Chondrocyte (in vitro differentiated cells): ENCODE data around the gene LMTK2. TPM values are rescaled to one million over a fixed set of nuclear protein-coding genes. Genes with fewer than 3 reads are reported as not detected.

Source experiments
- DNase-seq: peaks from one replicate; pipeline ENCODE4 v3.0.0; 2021; ENCODE audit warnings: mixed read lengths, low spot score
- H3K27ac Mint-ChIP-seq: one replicate; pipeline ENCODE4 v1.8.0; 2021; ENCODE audit warnings: mild to moderate bottlenecking, moderate library complexity, mixed read lengths; ENCODE audit not compliant: unreplicated experiment
- H3K27me3 Mint-ChIP-seq: 2 replicates; pipeline ENCODE4 v1.8.0; 2021; ENCODE audit warnings: low read depth, mixed read lengths
- H3K36me3 Mint-ChIP-seq: 2 replicates; pipeline ENCODE4 v1.8.0; 2021; ENCODE audit warnings: low read depth, mixed read lengths
- H3K4me1 Mint-ChIP-seq: 2 replicates; pipeline ENCODE4 v1.8.0; 2021; ENCODE audit warnings: low read depth, mild to moderate bottlenecking, mixed read lengths
- H3K4me3 Mint-ChIP-seq: one replicate; pipeline ENCODE4 v1.8.0; 2021; ENCODE audit warnings: mild to moderate bottlenecking, moderate library complexity, mixed read lengths; ENCODE audit not compliant: unreplicated experiment
- H3K9me3 Mint-ChIP-seq: 2 replicates; pipeline ENCODE4 v1.8.0; 2021; ENCODE audit warnings: low read depth, mixed read lengths
- total RNA-seq: library from RNA; stranded (reverse); gene quantifications from 3 replicates; pipeline ENCODE4 v1.2.1, GENCODE V29; 2021
- TF ChIP-seq, protein P1 (sequence below): fragments of 200-600 bp; sonication (generic); IDR thresholded peaks from 2 replicates; pipeline ENCODE4 v1.5.0; 2021; ENCODE audit warnings: antibody characterized with exemption, mild to moderate bottlenecking, moderate library complexity

LMTK2 gene
- total RNA-seq, 1 donor from 2014 or later: 15.0 TPM

DNA sequence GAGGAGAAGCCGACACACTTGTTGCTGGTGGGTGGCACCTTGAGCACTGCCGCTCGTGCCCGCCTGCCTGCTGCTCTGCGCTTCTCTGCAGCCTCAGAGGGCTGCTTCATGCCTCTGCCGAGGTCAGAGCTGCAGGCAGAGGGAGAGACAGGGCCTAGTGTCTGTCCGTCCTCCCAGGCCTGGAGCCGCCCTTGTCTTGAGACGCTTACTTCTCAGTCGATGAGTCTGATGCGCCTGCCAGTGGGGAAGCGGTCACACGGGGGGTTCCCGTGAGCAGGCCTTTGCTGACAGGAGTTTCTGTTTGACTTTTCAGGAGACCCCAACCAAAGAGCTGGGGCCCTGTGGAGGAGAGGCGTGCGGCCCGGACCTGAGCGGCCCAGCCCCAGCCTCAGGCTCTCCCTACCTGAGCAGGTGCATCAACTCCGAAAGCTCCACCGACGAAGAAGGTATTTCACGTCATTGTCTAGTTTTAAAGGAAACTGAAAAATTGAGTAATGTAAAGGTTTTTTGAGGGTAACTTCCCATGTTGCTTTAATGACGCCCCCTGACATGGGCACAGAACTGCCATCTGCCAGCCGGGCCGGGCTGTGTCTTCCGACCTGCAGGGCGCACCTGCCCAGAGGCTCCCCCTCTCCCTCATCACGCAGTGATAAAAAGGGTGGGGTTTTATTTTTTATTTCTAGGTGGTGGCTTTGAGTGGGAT is 96.8 kb downstream of the LMTK2 start:
- DNase-seq: no peak
- H3K4me1 Mint-ChIP-seq: peaks cover 9% of the 10 kb centered on the region
- H3K27me3 Mint-ChIP-seq: no peaks in the 10 kb centered on the region
- H3K27ac Mint-ChIP-seq: no peak overlapping the region
- peaks cover 13% of the 10 kb centered on the region for H3K36me3 Mint-ChIP-seq
- H3K9me3 Mint-ChIP-seq: peaks cover 5% of the 10 kb centered on the region
- no peak overlapping the region for H3K4me3 Mint-ChIP-seq
- TF ChIP-seq, protein P1, sequence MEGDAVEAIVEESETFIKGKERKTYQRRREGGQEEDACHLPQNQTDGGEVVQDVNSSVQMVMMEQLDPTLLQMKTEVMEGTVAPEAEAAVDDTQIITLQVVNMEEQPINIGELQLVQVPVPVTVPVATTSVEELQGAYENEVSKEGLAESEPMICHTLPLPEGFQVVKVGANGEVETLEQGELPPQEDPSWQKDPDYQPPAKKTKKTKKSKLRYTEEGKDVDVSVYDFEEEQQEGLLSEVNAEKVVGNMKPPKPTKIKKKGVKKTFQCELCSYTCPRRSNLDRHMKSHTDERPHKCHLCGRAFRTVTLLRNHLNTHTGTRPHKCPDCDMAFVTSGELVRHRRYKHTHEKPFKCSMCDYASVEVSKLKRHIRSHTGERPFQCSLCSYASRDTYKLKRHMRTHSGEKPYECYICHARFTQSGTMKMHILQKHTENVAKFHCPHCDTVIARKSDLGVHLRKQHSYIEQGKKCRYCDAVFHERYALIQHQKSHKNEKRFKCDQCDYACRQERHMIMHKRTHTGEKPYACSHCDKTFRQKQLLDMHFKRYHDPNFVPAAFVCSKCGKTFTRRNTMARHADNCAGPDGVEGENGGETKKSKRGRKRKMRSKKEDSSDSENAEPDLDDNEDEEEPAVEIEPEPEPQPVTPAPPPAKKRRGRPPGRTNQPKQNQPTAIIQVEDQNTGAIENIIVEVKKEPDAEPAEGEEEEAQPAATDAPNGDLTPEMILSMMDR: no peak

DNA sequence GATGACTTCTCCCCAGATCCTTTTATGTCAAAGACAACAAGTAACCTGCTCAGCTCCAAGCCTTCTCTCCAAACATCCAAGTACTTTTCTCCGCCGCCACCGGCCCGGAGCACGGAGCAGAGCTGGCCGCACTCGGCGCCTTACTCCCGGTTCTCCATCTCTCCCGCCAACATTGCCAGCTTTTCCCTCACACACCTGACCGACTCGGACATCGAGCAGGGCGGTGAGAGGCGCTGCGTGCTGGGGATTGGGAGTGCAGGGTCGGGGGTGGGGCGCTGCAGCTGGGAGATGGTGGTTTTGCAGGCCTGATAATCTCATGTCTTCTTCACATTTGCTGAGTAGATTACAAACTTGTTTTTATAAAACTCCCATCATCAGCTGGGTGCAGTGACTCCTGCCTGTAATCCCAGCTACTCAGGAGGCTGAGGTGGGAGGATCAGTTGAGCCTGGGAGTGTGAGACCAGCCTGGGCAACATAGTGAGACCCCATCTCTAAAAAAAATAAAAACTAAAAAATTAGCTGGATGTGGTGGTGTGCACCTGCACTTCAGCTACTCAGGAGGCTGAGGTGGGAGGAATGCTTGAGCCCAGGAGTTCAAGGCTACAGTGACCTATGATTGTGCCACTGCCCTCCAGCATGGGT is 97.4 kb downstream of the LMTK2 start:
- Mint-ChIP-seq H3K4me1 (peaks cover 6% of the 10 kb centered on the region), H3K9me3 (peaks cover 2% of the 10 kb centered on the region), H3K36me3 (peaks cover 13% of the 10 kb centered on the region), H3K4me3 (no peak overlapping the region), H3K27ac (no peak overlapping the region), H3K27me3 (no peaks in the 10 kb centered on the region)
- TF ChIP-seq, protein P1: no peak
- DNase-seq: no peak

GRCh38 chr7:98204670-98205069 is 98.0 kb downstream of the LMTK2 start:
- no peak overlapping the region for H3K4me3 Mint-ChIP-seq
- no peak overlapping the region for H3K27ac Mint-ChIP-seq

GRCh38 chr7:98205162-98205845 is 98.6 kb downstream of the LMTK2 start:
- TF ChIP-seq, protein P1: no peak
- H3K27ac Mint-ChIP-seq: no peak overlapping the region
- no peaks in the 10 kb centered on the region for H3K27me3 Mint-ChIP-seq
- H3K9me3 Mint-ChIP-seq: no peaks in the 10 kb centered on the region
- no peak overlapping the region for H3K4me3 Mint-ChIP-seq
- no peak for DNase-seq
- H3K36me3 Mint-ChIP-seq: peaks cover 13% of the 10 kb centered on the region
- H3K4me1 Mint-ChIP-seq: peaks cover 3% of the 10 kb centered on the region

More at GRCh38 chr7:98204670-98205069, 98.0 kb downstream of the LMTK2 start:
- no peaks in the 10 kb centered on the region for H3K27me3 Mint-ChIP-seq
- peaks cover 3% of the 10 kb centered on the region for H3K4me1 Mint-ChIP-seq
- peaks cover 13% of the 10 kb centered on the region for H3K36me3 Mint-ChIP-seq
- TF ChIP-seq, protein P1: no peak
- no peaks in the 10 kb centered on the region for H3K9me3 Mint-ChIP-seq
- no peak for DNase-seq
